HG03196 (cell line): ENCODE measurements around the gene S100A6.
A peak's percentile ranks its signal among the peaks of the same experiment; 100 is the strongest.
"Not testable (repeated sequence)": the region's sequence is repeated elsewhere in the genome, so short reads cannot be mapped to it uniquely, and the experiment has no call there.

ENCODE experiments used
- ATAC-seq: cut with Tn5 transposase; IDR thresholded peaks from one replicate; pipeline ENCODE4 v1.9.1; 2021; ENCODE audit not compliant: unreplicated experiment

Gene S100A6

DNA sequence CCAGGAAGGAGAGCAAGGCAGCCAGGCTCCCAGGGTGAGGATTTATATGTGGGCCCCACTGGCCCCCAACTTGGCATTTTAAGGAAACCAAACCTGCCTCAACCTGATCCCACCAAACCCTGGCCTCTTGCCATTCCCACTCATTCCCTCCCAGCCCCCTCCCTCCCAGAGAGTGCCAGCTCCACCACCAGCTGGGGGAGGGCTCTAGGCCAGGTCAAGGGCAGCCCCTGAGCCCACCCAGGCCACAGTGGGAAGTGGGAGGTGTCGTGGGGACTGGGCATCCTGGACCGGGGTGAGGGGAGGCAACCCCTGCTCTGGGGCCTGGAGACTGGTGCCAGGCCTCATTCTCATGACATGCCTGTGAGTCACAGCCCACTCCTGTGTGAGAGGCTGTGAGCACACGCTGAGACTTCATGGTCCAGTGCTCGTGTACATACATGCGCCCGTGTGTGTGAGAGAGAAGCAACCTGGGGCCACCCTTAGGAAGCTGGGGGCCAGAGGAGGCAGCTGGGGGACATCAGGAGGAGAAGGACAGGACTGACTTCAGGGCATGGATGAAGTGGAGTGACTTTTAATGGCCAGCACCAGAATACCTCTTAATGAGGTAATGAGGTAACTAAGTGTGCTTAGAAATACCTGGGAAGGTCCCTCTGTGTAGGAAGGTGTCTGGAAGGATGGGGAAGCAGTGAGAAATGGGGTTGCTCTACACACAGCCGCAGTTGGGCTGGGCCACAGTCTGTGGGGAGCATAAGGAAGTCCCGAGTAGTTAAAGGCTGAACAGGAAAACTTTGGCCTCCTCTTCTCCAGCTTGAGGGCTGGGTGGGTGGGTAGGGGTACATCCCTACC is 30.0 kb upstream of the S100A6 start, which contains the start of gene S100A2:
Gene S100A2, minus strand, starts transcription at position 316 of the 846 bp plus-strand sequence. CDS start 1,967 bp downstream, outside the sequence.
- peak; percentile 51 for ATAC-seq

GRCh38 chr1:153563991-153564390 is 28.2 kb upstream of the S100A6 start:
- no peak for ATAC-seq

GRCh38 chr1:153563483-153563901 is 27.7 kb upstream of the S100A6 start:
- no peak for ATAC-seq

- ATAC-seq, result not testable (repeated sequence)
These were observed 26.2 kb upstream of the S100A6 start for GRCh38 chr1:153562021-153562420.

GRCh38 chr1:153561466-153561985 is 25.7 kb upstream of the S100A6 start:
- no peak for ATAC-seq

DNA sequence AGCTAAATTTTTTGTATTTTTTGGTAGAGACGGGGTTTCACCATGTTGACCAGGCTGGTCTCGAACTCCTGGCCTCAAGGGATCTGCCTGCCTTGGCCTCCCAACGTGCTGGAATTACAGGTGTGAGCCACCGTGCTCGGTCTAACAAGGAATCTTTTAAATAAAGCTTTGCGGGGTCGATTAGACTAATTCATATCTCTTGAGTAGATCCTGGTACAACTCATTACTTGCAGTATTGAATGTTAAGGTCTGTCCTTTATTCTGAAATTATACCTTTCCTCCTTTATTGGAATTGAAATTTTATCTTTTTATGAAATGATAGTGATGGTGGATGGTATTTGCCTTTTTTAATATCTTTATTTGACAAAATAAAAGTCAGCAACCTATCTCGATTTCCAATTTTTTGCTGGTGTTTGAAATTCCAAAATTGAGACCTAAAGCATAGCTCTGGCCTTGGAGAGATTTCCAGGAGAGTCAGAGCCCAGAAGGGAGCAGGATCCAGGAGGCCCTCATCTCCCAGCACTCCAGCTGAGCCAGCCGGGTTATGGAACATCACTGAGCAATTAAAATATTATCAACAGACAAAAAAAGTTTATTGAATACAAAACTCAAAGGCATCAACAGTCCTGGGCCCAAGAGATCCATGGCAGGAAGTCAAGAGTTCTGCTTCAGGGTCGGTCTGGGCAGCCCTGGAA is 25.1 kb upstream of the S100A6 start:
- no peak for ATAC-seq

DNA sequence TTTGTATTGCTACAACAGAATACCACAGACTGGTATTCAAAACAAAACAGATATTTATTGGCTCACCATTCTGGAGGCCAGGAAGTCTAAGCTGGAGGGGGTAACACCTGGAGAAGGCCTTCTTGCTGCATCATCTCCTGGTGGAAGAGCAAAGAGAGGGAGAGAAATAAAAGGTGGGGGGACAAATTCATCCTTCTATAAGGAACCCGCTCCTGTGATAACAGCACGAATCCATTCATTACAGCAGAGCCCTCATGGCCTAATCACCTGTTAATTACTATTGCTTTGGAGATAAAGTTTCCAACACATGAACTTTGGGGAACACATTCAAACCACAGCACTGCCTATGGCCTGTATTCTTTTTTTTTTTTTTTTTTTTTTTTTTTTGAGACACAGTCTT is 24.4 kb upstream of the S100A6 start:
- ATAC-seq, result no peak

DNA sequence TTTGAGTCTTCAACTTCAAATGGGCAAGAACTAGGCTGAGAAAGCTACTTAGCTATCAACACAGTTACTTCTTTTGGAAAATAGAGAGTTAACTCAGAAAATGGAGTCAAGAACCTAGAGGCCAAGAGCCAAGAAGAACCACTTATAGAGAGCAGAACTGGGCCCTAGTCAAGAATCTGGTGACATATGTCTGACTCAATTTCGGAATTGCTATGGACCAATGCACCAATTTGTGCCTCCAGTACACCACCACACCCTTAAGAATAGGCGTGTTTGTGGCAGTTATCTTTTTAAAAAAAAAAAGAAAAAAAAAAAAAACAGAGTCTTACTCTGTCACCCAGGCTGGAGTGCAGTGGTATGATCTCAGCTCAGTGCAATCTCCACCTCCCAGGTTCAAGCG is 22.1 kb upstream of the S100A6 start:
- no peak for ATAC-seq

GRCh38 chr1:153556348-153556747 is 20.6 kb upstream of the S100A6 start:
- ATAC-seq, result no peak

GRCh38 chr1:153553830-153554541 is 18.2 kb upstream of the S100A6 start:
- ATAC-seq, result no peak

- ATAC-seq, result no peak
These were observed 17.3 kb upstream of the S100A6 start for GRCh38 chr1:153553096-153553495.

- no peak for ATAC-seq
These were observed 16.5 kb upstream of the S100A6 start for GRCh38 chr1:153552335-153552734.

- ATAC-seq, result no peak
These were observed 15.2 kb upstream of the S100A6 start for GRCh38 chr1:153550827-153551500.

GRCh38 chr1:153550398-153550758 is 14.6 kb upstream of the S100A6 start:
- ATAC-seq, result no peak

- no peak for ATAC-seq
These were observed 14.1 kb upstream of the S100A6 start for GRCh38 chr1:153549741-153550397.

DNA sequence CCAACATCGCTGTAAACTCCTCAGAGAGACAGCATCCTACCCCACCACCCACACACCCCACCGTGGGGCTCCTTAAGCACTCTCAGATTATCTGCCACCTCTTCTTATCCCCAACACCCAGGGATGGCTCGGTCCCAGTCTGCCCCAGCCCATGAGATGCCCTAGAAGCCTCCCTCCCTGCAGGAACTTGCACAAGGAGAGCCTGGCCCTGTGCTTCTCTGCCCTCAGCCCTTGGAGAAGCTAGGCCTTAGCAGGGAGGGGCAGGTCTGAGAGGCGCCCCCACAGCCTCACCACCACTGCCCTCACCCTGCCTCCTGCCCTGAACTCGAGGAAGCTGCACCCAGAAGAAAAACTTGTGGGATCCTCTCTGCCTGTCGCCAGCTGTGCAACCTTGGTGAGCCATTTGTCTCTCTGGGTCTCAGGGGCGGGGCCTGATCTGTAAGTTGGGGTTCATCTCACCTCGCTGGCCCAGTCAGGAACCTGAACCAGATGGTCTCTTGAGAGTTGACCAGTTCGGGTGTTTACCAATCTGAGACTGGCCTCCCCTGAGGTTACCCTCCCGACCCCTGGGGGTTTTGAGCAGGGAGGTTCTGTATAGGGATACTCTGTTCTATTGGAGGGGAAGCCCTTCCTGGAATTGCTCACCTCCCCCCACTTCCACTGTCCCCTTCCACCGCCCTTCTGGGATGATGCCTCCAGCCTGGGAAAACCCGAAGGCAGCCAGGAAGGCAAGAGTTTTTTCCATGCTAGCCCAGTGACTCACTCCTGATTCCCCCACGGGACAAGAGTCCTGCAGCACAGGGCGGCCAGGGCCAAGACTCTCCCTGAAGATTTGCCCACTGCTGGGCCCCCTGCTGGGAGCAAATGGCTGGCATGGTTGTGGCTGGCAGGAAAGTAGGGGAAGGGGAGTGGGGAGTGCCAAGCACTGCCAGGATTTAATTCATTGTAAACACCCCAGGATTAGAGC is 13.2 kb upstream of the S100A6 start, which contains the start of gene S100A3:
Gene S100A3, minus strand, starts transcription at position 537 of the 967 bp plus-strand sequence. CDS start 773 bp downstream, outside the sequence.
- ATAC-seq, result no peak

DNA sequence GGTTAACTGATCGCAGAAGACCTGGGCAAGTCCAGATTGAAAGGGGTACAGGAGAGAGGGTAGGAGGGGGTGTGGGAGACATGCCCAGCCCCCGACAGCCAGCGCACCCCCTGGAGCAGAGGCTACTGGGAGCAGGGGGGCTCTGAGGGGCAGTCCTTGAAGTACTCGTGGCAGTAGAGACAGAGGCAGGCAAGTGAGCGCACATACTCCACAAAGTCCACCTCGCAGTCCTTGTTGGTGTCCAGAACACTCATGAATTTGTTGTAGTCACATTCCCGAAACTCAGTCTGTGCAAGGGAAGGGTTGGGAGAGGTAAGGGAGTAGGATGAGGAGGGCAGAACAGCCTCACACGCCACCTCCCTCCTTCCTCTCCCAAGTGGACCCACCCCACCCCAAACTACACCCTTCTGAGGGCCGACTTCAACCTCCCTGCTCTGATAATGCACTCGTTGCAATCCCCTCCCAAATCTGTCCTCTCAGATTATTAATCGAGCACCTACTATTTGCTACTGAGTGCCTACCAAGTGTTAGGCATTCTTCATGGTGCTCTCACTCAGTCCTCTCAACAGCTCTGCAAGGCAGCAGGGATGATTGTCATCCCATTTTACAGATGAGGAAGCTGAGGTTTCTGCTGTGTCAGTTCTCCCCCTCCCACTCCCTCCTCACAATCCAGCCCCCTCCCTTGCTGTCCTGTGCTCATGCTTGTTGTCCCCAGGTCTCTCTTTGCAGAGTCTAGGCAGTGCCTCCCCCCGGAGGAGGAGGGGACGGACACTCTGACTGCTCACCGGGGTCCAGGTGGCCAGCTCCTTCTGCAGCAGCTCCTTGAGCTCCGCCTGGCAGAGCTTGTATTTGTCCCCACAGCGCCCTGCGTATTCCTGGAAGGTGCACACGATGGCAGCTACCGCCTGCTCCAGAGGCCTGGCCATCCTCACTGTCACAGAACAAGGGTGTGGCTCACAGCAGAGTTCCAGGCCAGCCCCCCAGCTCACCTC is 12.1 kb upstream of the S100A6 start:
- ATAC-seq, result no peak
